Muscle layer of colon (tissue), 2 donors: ENCODE measurements around the gene ORMDL3.
"Not testable (repeated sequence)": the region's sequence is repeated elsewhere in the genome, so short reads cannot be mapped to it uniquely, and the experiment has no call there.

Source experiments
- H3K27ac ChIP-seq: one replicate; pipeline ENCODE4 v1.7.0; 2013; ENCODE audit warnings: low read depth, mild to moderate bottlenecking, low read length, moderate library complexity
- H3K27me3 ChIP-seq, 2 donors: one replicate each; pipeline ENCODE4 v1.7.0; 2013; ENCODE audit warnings: low read length in 2 of 2, mild to moderate bottlenecking in 2 of 2; ENCODE audit not compliant: insufficient read depth in 2 of 2, control insufficient read depth in 1 of 2
- H3K36me3 ChIP-seq: one replicate; pipeline ENCODE4 v1.7.0; 2013; ENCODE audit warnings: mild to moderate bottlenecking, low read length; ENCODE audit not compliant: insufficient read depth
- H3K4me1 ChIP-seq: one replicate; pipeline ENCODE4 v1.7.0; 2013; ENCODE audit warnings: mild to moderate bottlenecking, low read length; ENCODE audit not compliant: insufficient read depth
- H3K4me3 ChIP-seq, 2 donors: one replicate each; pipeline ENCODE4 v1.7.0; 2013; ENCODE audit warnings: low read length in 2 of 2, low read depth in 1 of 2, mild to moderate bottlenecking in 1 of 2, moderate library complexity in 1 of 2
- H3K9ac ChIP-seq: one replicate; pipeline ENCODE4 v1.7.0; 2013; ENCODE audit warnings: low read length
- H3K9me3 ChIP-seq: one replicate; pipeline ENCODE4 v1.7.0; 2013; ENCODE audit warnings: mild to moderate bottlenecking, low read length
- donor health status: abdominal sarcoma.
- donor health status: Adenocarcinoma of cecum.

ORMDL3 gene

DNA sequence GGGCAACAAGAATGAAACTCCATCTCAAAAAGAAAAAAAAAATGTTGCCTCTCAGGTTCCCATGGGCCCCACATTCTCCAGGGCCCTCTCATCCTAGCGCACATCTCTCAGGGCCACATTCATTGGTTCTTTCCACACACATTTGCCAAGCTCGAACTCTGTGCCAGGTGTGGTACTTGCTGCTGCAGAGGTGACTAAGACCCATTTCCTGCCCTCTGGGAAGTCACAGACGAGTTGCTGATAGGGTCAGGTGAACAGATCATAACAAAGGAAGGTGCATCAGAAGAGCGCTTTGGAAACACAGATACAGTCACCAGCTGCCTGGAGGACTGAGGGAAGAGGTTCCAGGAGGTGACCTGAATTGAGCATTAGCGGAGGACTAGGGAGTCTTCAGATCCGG is 36.4 kb upstream of the ORMDL3 start:
- peaks cover 0 to 5% of the 10 kb centered on the region in 2 donors for H3K27me3 ChIP-seq
- H3K27ac ChIP-seq: no peak overlapping the region
- H3K9ac ChIP-seq: no peak overlapping the region
- H3K4me3 ChIP-seq: no peak overlapping the region
- H3K4me1 ChIP-seq: peaks cover 4% of the 10 kb centered on the region
- H3K9me3 ChIP-seq: no peaks in the 10 kb centered on the region
- H3K36me3 ChIP-seq: no peaks in the 10 kb centered on the region

DNA sequence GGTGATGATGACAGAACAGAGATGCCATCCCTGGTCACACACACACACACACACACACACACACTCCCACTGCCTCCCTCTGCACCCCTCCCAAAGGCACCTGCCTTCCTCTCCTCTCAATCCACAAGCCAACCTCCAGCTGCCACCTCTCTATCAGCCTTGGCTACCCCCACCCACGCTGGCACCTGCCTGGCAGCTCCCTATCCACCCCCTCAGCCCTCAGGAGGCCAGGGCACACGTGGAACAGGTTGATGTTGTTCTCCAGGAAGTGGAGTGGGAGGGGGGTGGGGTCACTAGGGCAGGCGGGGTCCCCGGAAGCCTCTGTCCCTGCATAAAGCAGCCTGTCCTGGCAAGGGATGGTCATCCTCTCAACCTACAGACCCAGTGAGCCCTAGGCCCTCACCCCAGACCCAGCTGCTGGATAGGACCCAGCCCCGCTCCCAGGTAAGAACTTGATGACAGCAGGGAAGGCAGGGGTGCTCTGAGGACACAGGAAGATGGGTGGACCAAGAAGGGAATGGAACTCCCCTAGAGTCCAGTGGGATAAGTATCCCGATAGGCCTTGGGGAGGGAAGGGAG is 35.3 kb upstream of the ORMDL3 start, which contains the start of gene GSDMA:
Gene GSDMA (plus strand): TSS at position 363 of the 579 bp plus-strand sequence. CDS start 2,684 bp downstream, outside the sequence.
- peaks cover 0 to 5% of the 10 kb centered on the region in 2 donors for H3K27me3 ChIP-seq
- no peaks in the 10 kb centered on the region for H3K9me3 ChIP-seq
- H3K36me3 ChIP-seq: no peaks in the 10 kb centered on the region
- H3K4me3 ChIP-seq: no peak within 1 kb of the TSS
- peaks cover 4% of the 10 kb centered on the region for H3K4me1 ChIP-seq
- no peak within 1 kb of the TSS for H3K9ac ChIP-seq
- H3K27ac ChIP-seq: no peak within 1 kb of the TSS

DNA sequence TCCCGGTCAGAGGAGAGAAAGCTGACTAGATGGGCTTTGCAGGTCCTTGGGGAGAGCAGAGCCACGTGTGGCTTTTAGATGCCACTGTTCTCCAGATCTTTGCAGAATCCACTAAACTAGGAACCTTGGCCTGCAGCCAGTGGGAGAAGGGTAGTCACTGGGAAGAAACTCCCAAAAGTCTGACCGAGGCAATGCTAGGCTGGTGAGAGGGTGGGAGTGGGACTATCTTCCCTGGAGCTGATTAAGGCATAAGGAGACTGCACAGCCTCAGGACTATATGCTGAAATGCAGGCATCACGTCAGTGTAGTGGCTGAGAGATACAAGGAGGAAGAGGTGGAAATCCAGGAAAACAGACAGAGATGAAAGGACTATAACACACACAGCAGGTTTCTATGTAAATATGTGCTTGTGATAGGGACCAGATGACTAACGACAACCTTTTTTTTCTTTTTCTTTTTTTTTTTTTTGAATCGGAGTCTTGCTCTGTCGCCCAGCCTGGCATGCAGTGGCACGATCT is 33.2 kb upstream of the ORMDL3 start:
- Histone ChIP-seq H3K4me1 (peaks cover 4% of the 10 kb centered on the region), H3K9ac (no peak overlapping the region), H3K4me3 (no peak overlapping the region), H3K27me3 (peaks cover 0 to 5% of the 10 kb centered on the region in 2 donors), H3K27ac (no peak overlapping the region), H3K9me3 (no peaks in the 10 kb centered on the region), H3K36me3 (no peaks in the 10 kb centered on the region)

DNA sequence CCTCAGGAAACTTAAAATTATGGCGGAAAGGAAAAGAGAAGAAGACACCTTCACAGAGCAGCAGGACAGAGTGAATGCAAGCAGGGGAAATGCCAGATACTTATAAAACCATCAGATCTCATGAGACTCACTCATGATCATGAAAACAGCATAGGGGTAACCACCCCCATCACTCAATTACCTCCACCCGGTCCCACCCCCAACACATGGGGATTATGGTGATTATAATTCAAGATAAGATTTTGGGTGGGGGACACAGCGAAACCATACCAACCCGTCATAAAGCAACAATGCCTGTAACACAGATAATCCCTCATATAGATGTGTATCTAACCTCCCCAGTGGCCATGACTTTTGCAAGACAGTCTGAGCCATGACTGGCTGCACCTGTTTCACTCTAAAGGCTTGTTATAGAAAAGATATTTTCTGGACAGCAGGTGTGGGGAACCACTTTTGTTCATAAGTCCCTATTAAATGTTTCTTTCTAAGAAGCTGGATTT is 28.4 kb upstream of the ORMDL3 start:
- Histone ChIP-seq H3K36me3 (no peaks in the 10 kb centered on the region), H3K9ac (no peak overlapping the region), H3K9me3 (no peaks in the 10 kb centered on the region), H3K27me3 (no peaks in the 10 kb centered on the region), H3K4me3 (no peak overlapping the region), H3K4me1 (peaks cover 10% of the 10 kb centered on the region), H3K27ac (no peak overlapping the region)

DNA sequence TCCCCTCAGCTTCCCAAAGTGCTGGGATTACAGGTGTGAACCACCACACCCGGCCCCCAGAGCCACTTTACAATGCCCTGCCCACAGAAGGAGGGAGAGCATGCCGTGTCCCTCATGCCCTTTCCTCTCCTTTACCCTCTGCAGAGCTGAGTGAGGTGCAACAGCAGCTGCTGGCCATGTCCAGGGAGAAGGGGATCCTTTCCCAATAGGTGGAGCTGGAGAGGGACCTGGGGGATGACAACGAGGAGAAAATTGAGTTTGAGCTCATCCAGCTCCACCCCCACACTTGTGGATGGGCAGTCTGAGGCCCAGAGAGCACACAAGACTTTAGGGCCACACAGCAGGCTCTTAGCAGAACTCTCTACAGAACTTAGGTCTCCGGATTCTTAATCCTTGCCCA is 27.5 kb upstream of the ORMDL3 start:
- Histone ChIP-seq H3K4me1 (peaks cover 10% of the 10 kb centered on the region), H3K9me3 (no peaks in the 10 kb centered on the region), H3K4me3 (no peak overlapping the region), H3K36me3 (no peaks in the 10 kb centered on the region), H3K9ac (no peak overlapping the region), H3K27me3 (no peaks in the 10 kb centered on the region), H3K27ac (no peak overlapping the region)

DNA sequence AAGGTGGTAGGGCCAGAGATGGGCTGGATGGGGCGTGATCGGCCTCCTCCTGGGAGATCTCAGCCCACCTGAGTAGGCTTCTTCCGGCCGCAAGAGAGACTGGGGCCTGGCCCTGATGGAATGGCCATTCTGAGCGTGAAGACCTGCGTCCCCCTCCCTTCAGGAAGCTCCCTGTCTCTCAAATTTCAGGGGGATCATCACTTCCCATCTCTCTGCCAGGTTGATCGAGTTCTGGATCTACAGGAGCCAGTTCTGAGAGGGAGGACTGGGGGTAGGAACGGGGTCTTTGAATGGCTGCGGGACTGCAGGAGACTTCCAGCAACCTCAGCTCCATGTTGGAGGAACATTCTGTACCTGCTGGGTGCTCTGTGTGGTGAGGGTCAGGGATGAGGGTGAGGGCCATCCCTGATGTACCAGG is 26.1 kb upstream of the ORMDL3 start:
- Histone ChIP-seq H3K9ac (no peak overlapping the region), H3K27ac (peak overlapping the region; percentile 41)

DNA sequence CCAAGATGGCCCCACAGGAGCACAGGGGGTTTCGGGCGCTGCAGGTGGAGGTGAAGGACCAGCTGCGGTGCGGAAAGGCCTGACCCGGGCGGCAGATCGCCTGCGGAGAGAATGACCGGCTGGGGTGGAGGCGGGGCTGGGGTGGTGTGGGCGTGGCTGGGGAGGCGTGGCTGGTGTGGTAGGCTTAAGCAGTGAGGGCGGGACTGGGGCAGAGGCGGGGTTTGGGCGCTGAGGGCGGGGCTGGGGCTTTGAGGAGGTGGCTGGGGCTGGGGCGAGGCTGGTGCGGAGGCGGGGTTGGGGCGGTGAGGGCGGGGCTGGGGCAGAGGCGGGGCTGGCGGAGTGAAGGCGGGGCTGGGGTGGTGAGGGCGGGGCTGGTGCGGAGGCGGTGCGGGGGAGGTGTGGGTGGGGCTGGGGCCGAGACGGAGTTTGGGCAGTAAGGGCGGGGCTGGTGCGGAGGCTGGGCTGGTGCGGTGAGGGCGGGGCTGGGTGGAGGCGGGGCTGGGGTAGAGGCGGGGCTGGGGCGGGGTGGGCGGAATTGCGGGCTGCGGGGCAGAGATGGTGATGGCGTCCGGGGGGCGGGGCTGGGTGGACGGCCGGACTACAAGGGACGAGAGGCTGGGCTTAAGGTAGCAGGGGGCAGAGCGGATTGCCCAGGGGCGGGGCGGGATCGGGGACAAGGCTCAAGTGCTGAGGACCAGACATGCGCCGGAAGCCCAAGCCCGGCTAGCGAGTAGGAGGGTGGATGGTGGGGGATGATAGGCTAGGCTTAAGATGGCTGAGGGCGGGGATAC is 25.5 kb upstream of the ORMDL3 start:
- Histone ChIP-seq H3K4me1 (peaks cover 10% of the 10 kb centered on the region), H3K4me3 (peak overlapping the region in 1 of 2 donors; percentile 62), H3K27ac (peak overlapping the region; percentile 41), H3K9me3 (no peaks in the 10 kb centered on the region), H3K36me3 (no peaks in the 10 kb centered on the region), H3K9ac (no peak overlapping the region), H3K27me3 (no peaks in the 10 kb centered on the region)

More for the DNA sequence above, 26.1 kb upstream of the ORMDL3 start:
- no peaks in the 10 kb centered on the region for H3K27me3 ChIP-seq
- H3K4me1 ChIP-seq: peaks cover 10% of the 10 kb centered on the region
- no peaks in the 10 kb centered on the region for H3K36me3 ChIP-seq
- peak overlapping the region in 1 of 2 donors; percentile 62 for H3K4me3 ChIP-seq
- no peaks in the 10 kb centered on the region for H3K9me3 ChIP-seq

DNA sequence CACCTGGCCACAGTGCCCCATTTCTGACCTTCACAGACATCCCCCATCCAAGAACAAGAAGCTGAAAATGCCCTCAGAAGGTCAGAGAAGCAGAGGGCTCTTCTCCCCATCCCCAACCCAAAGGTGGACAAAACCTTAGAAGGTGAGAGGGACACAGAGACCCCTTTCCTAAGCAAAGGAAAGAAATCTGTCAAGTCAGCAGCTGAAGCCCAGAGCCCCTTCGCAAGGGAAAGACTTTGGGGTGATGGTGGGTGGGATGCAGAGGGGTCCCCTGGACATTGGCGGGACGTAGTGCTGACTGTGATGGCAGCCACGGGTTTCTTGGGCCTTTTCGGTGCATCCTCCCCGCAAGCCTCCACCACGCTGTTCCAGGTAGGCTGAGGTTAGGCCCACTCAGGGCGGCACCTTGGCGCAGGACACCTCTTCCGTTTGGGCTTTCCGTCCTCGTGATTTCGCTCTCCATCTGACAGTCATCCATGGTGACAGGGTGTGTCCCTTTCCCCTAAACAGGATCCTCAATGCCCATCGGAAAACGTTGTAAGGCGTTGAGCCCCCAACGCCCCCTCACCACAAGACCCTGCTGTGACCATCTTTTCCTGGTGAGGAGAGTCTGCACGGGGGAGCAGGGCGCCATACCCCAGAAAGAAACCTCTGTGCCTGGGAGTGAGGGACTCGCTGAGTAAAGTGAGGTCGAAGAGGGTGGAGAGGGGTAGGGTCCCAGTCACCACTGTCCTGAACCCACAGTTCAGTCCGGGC is 24.7 kb upstream of the ORMDL3 start:
- no peaks in the 10 kb centered on the region for H3K27me3 ChIP-seq
- H3K36me3 ChIP-seq: no peaks in the 10 kb centered on the region
- no peak overlapping the region for H3K27ac ChIP-seq
- no peaks in the 10 kb centered on the region for H3K9me3 ChIP-seq
- peaks cover 10% of the 10 kb centered on the region for H3K4me1 ChIP-seq
- H3K4me3 ChIP-seq: peak overlapping the region in 1 of 2 donors; percentile 53
- no peak overlapping the region for H3K9ac ChIP-seq

DNA sequence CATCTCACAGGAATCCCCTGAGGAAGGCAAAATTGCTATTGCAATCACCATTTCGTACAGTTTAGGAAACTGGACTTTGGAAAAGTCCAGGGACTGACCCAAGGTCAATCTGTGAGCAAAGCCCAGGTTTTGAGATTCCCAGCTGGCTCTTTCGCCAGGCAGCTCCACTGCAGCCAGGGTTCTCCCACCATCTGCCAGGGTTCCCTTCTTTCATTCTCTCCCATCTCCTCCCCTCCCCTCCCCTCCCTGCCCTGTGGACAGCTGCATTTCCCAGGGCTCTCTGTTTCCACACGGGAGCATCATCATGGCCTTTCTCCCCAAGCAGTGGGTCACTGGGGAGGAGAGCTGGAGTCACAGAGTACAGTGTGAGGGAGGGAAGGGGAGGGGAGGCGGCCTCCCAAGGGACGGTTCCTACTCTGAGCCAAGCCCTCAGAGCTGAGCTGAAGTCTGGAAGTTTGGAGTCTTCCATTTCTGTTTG is 23.5 kb upstream of the ORMDL3 start:
- no peak overlapping the region for H3K9ac ChIP-seq
- no peak overlapping the region for H3K4me3 ChIP-seq
- no peaks in the 10 kb centered on the region for H3K9me3 ChIP-seq
- no peaks in the 10 kb centered on the region for H3K27me3 ChIP-seq
- H3K4me1 ChIP-seq: peaks cover 10% of the 10 kb centered on the region
- H3K36me3 ChIP-seq: no peaks in the 10 kb centered on the region
- no peak overlapping the region for H3K27ac ChIP-seq

DNA sequence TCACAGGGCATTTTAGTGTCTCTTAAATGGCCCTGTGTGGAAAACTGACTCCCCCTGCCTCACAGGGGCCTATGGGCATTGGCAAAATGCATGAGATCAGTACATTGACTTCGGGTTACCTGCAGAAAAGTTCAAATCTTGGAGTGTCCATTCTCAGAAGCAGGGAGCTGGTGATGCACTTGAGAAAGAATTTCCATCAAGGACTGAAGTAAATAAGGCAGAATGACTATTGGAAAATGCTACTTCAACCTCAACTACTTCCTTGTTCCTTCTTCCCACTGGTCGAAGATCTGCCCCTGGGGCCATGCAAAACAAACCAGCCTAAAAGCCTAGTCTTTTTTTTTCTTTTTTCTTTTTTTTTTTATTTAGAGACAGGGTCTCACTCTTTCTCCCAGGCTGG is 21.6 kb upstream of the ORMDL3 start:
- Histone ChIP-seq H3K4me3 (no peak overlapping the region), H3K36me3 (no peaks in the 10 kb centered on the region), H3K4me1 (peaks cover 10% of the 10 kb centered on the region), H3K27me3 (no peaks in the 10 kb centered on the region), H3K27ac (no peak overlapping the region), H3K9ac (no peak overlapping the region), H3K9me3 (no peaks in the 10 kb centered on the region)

DNA sequence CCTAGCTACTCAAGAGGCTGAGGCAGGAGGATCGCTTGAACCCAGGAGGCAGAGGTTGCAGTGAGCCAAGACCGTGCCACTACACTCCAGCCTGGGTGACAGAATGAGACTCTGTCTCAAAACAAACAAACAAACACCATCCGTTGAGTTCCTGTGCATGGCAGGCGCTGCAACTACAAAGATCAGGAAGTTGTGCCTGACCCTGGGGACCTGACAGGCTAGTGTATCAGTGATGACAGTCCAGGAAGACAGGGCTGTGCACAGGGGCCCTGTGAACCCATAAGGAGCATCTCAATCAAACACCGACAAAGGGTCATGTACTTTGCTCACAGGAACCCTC is 21.1 kb upstream of the ORMDL3 start:
- not testable (repeated sequence) for H3K9me3 ChIP-seq, H3K36me3 ChIP-seq, H3K4me1 ChIP-seq, H3K27me3 ChIP-seq, H3K27ac ChIP-seq, H3K9ac ChIP-seq, H3K4me3 ChIP-seq
